Stimulated activated CD8-positive, alpha-beta memory T cell treated with anti-CD3 and anti-CD28 coated beads, Interleukin-12 subunit alpha, Interleukin-12 subunit beta, amount 100 ng/mL, for 24 hours (primary cell): Measurements from ENCODE around the gene ARAP3.
"Not testable (repeated sequence)": the region's sequence is repeated elsewhere in the genome, so short reads cannot be mapped to it uniquely, and the experiment has no call there.

Experiments used
- DNase-seq: peaks from one replicate; pipeline ENCODE4 v3.0.0-alpha.2; 2020; ENCODE audit errors: extremely low read depth

ARAP3 gene

GRCh38 chr5:141681695-141682641, at the start of gene ARAP3:
Gene ARAP3 (minus strand): TSS chr5:141682230. CDS start chr5:141680486, 1,744 bp downstream.
- no peak for DNase-seq

- no peak for DNase-seq
Measured at GRCh38 chr5:141729387-141730006, 47.5 kb upstream of the ARAP3 start.

- DNase-seq, result no peak
Measured at GRCh38 chr5:141725891-141726290, 43.9 kb upstream of the ARAP3 start.

- DNase-seq, result not testable (repeated sequence)
Measured at GRCh38 chr5:141725174-141725573, 43.1 kb upstream of the ARAP3 start.

- no peak for DNase-seq
Measured at GRCh38 chr5:141722266-141722665, 40.2 kb upstream of the ARAP3 start.

GRCh38 chr5:141717043-141717442, 35.0 kb upstream of the ARAP3 start:
- DNase-seq, result no peak

- DNase-seq, result no peak
Measured at GRCh38 chr5:141716468-141716867, 34.4 kb upstream of the ARAP3 start.

- no peak for DNase-seq
Measured at GRCh38 chr5:141716009-141716408, 34.0 kb upstream of the ARAP3 start.

GRCh38 chr5:141715346-141715905, 33.4 kb upstream of the ARAP3 start:
- no peak for DNase-seq

GRCh38 chr5:141714542-141715310, 32.7 kb upstream of the ARAP3 start:
- DNase-seq, result no peak

- no peak for DNase-seq
Measured at GRCh38 chr5:141713616-141714309, 31.7 kb upstream of the ARAP3 start.

GRCh38 chr5:141711687-141712086, 29.7 kb upstream of the ARAP3 start:
- no peak for DNase-seq

GRCh38 chr5:141709699-141710267, 27.8 kb upstream of the ARAP3 start:
- no peak for DNase-seq

GRCh38 chr5:141708016-141708415, 26.0 kb upstream of the ARAP3 start:
- DNase-seq, result no peak

- DNase-seq, result no peak
Measured at GRCh38 chr5:141707510-141707909, 25.5 kb upstream of the ARAP3 start.

GRCh38 chr5:141706121-141706520, 24.1 kb upstream of the ARAP3 start:
- DNase-seq, result no peak

GRCh38 chr5:141705469-141705868, 23.4 kb upstream of the ARAP3 start:
- no peak for DNase-seq

GRCh38 chr5:141704782-141705297, 22.8 kb upstream of the ARAP3 start:
- no peak for DNase-seq

GRCh38 chr5:141703133-141703561, 21.1 kb upstream of the ARAP3 start:
- no peak for DNase-seq

- DNase-seq, result no peak
Measured at GRCh38 chr5:141701360-141702119, 19.5 kb upstream of the ARAP3 start.
